IPS-18c (cell line): ENCODE measurements around the gene RPS6KA2.

Experiments
- H3K4me3 ChIP-seq: 2 replicates; pipeline ENCODE4 v1.7.0; 2013; ENCODE audit warnings: low read depth, mild to moderate bottlenecking, low read length, moderate library complexity; ENCODE audit not compliant: insufficient read depth
- H3K9me3 ChIP-seq: one replicate; pipeline ENCODE4 v1.6.1; 2013; ENCODE audit warnings: mild to moderate bottlenecking, low read length, moderate library complexity; ENCODE audit not compliant: control insufficient read depth, insufficient read depth

Gene RPS6KA2

GRCh38 chr6:166469426-166469961 lies 157.6 kb downstream of the RPS6KA2 start:
- no peaks in the 10 kb centered on the region for H3K9me3 ChIP-seq

GRCh38 chr6:166467436-166468000 lies 159.5 kb downstream of the RPS6KA2 start:
- H3K4me3 ChIP-seq = no peak overlapping the region
- H3K9me3 ChIP-seq = no peaks in the 10 kb centered on the region

More at GRCh38 chr6:166469426-166469961, 157.6 kb downstream of the RPS6KA2 start:
- no peak overlapping the region for H3K4me3 ChIP-seq

- no peak overlapping the region for H3K4me3 ChIP-seq
- H3K9me3 ChIP-seq = no peaks in the 10 kb centered on the region
Observed at GRCh38 chr6:166466178-166467122, 160.6 kb downstream of the RPS6KA2 start.

GRCh38 chr6:166465671-166466087 lies 161.4 kb downstream of the RPS6KA2 start:
- no peak overlapping the region for H3K4me3 ChIP-seq

GRCh38 chr6:166465003-166465399 lies 162.1 kb downstream of the RPS6KA2 start:
- Histone ChIP-seq H3K9me3 (no peaks in the 10 kb centered on the region), H3K4me3 (no peak overlapping the region)

More at GRCh38 chr6:166465671-166466087, 161.4 kb downstream of the RPS6KA2 start:
- no peaks in the 10 kb centered on the region for H3K9me3 ChIP-seq

GRCh38 chr6:166464068-166465002 lies 162.7 kb downstream of the RPS6KA2 start:
- no peaks in the 10 kb centered on the region for H3K9me3 ChIP-seq
- no peak overlapping the region for H3K4me3 ChIP-seq

- Histone ChIP-seq H3K4me3 (no peak overlapping the region), H3K9me3 (no peaks in the 10 kb centered on the region)
Observed at GRCh38 chr6:166463359-166464067, 163.5 kb downstream of the RPS6KA2 start.

GRCh38 chr6:166462461-166463135 lies 164.5 kb downstream of the RPS6KA2 start:
- Histone ChIP-seq H3K4me3 (no peak overlapping the region), H3K9me3 (no peaks in the 10 kb centered on the region)

GRCh38 chr6:166461821-166462460 lies 165.1 kb downstream of the RPS6KA2 start:
- Histone ChIP-seq H3K4me3 (no peak overlapping the region), H3K9me3 (no peaks in the 10 kb centered on the region)

- Histone ChIP-seq H3K4me3 (no peak overlapping the region), H3K9me3 (no peaks in the 10 kb centered on the region)
Observed at GRCh38 chr6:166460473-166461437, 166.3 kb downstream of the RPS6KA2 start.

GRCh38 chr6:166459906-166460305 lies 167.1 kb downstream of the RPS6KA2 start:
- Histone ChIP-seq H3K9me3 (no peaks in the 10 kb centered on the region), H3K4me3 (no peak overlapping the region)

- Histone ChIP-seq H3K4me3 (no peak overlapping the region), H3K9me3 (no peaks in the 10 kb centered on the region)
Observed at GRCh38 chr6:166459272-166459671, 167.8 kb downstream of the RPS6KA2 start.

- H3K9me3 ChIP-seq = no peaks in the 10 kb centered on the region
- H3K4me3 ChIP-seq = no peak overlapping the region
Observed at GRCh38 chr6:166456395-166457156, 170.5 kb downstream of the RPS6KA2 start.
